Spleen (tissue), 11 donors: Measurements from ENCODE around the gene PDXDC1. TPM values are rescaled to one million over a fixed set of nuclear protein-coding genes. Genes with fewer than 3 reads are reported as not detected.
"Not testable (repeated sequence)": the region's sequence is repeated elsewhere in the genome, so short reads cannot be mapped to it uniquely, and the experiment has no call there.

Experiments used
- DNase-seq: peaks from one replicate; pipeline ENCODE4 v3.0.0-alpha.2; 2020
- H3K27ac ChIP-seq, 8 donors: fragments of 200-600 bp; sonication (generic) in 7 of 8; 1 replicate in 4 of 8; 2 replicates in 4 of 8; pipeline versions ENCODE4 v1.5.0 to v1.8.0; 2016 to 2021; ENCODE audit warnings: inconsistent platforms in 4 of 8, mild to moderate bottlenecking in 4 of 8, moderate library complexity in 1 of 8
- H3K27me3 ChIP-seq, 7 donors: fragments of 200-600 bp; sonication (generic) in 6 of 7; replicated peaks in 1 of 7; 1 replicate in 4 of 7; 2 replicates in 3 of 7; pipeline versions ENCODE4 v1.5.0 to v1.8.0; 2016 to 2021; ENCODE audit warnings: inconsistent platforms in 3 of 7, mild to moderate bottlenecking in 1 of 7
- H3K36me3 ChIP-seq, 6 donors: fragments of 200-600 bp; sonication (generic) in 5 of 6; 1 replicate in 4 of 6; 2 replicates in 2 of 6; pipeline versions ENCODE4 v1.5.0 to v1.8.0; 2016 to 2021; ENCODE audit warnings: inconsistent platforms in 2 of 6
- H3K4me1 ChIP-seq, 6 donors: fragments of 200-600 bp; sonication (generic) in 5 of 6; 1 replicate in 3 of 6; 2 replicates in 3 of 6; pipeline versions ENCODE4 v1.5.0 to v1.8.0; 2016 to 2021; ENCODE audit warnings: inconsistent platforms in 3 of 6
- H3K4me3 ChIP-seq, 8 donors: fragments of 200-600 bp; sonication (generic) in 7 of 8; 1 replicate in 4 of 8; 2 replicates in 4 of 8; pipeline versions ENCODE4 v1.5.0 to v1.8.0; 2016 to 2021; ENCODE audit warnings: inconsistent platforms in 4 of 8, mild to moderate bottlenecking in 4 of 8, moderate library complexity in 2 of 8
- H3K9me3 ChIP-seq, 8 donors: fragments of 200-600 bp; sonication (generic) in 7 of 8; 1 replicate in 4 of 8; 2 replicates in 4 of 8; pipeline versions ENCODE4 v1.5.0 to v1.8.0; 2016 to 2021; ENCODE audit warnings: inconsistent platforms in 4 of 8
- CTCF ChIP-seq, 11 experiments: fragments of 200-600 bp in 7 of 11; fragments of 450-650 bp in 4 of 11; sonication (generic) in 4 of 11; IDR thresholded peaks in 8 of 11; conservative IDR thresholded peaks in 3 of 11; 1 replicate in 7 of 11; 2 replicates in 4 of 11; pipeline versions ENCODE4 v1.4.0 to v1.8.0; 2016 to 2021; ENCODE audit warnings: antibody characterized with exemption in 11 of 11, inconsistent platforms in 4 of 11, mild to moderate bottlenecking in 1 of 11
- POLR2AphosphoS5 ChIP-seq, 3 donors: sonication (generic); formaldehyde crosslinking; IDR thresholded peaks; one replicate each; pipeline ENCODE4 v1.5.1; 2017; ENCODE audit warnings: antibody characterized with exemption in 3 of 3
- WGBS, 5 donors: extraction: QIAGEN DNeasy Blood & Tissue Kit in 3 of 5; methylation state at CpG; one replicate each; pipeline versions ENCODE4 v1.1.5 to v1.1.7; 2013 to 2018; 5-methylcytosine and 5-hydroxymethylcytosine counted together
- intact Hi-C: fragments of 100-400 bp; cut with DNase I; formaldehyde crosslinking; loops from one replicate; pipeline ENCODE4 v1.15.0; 2023; ENCODE audit warnings: low total_unique reads
- polyA plus RNA-seq, 3 donors: library from polyadenylated mRNA; stranded (reverse); fragments of 200-250 nt; gene quantifications; one replicate each; pipeline ENCODE4 v1.2.1, GENCODE V29; 2013
- total RNA-seq, 7 donors: library from RNA; depleted of rRNA in 3 of 7; stranded (reverse); fragments of >200 nt in 3 of 7; fragmentation: NEBNext Ultra II Directional in 4 of 7; extraction: Animal tissue kit (Norgen Biotek cat#: 25700) in 4 of 7; gene quantifications; one replicate each; pipeline versions ENCODE4 v1.1.0 to v1.2.1, GENCODE V29; 2016 to 2021
- donor health status: healthy with polysubstance abuse.
- donor health status: DM: no; HTN: no; CAD: no; lungs with moderate emphysema.
- donor health status: DM: no; HTN: no; CAD: no.
- donor health status: Bipolar disorder and iron deficiency.
- donor health status: healthy.
- donor health status: DM: no; HTN: no; CAD: no.
- donor health status: DM: yes; HTN: yes; CAD: no.

Gene PDXDC1
- total and polyA plus RNA-seq, 10 donors, result 17.7 to 80.7 (median 62.8) TPM

GRCh38 chr16:15012941-15013340 is 38.1 kb downstream of the PDXDC1 start:
- H3K27me3 ChIP-seq, intact Hi-C loops, H3K9me3 ChIP-seq, H3K27ac ChIP-seq, H3K4me3 ChIP-seq: not testable (repeated sequence)
- peaks cover 3 to 80% (median 30%) of the 10 kb centered on the region in 6 donors for H3K36me3 ChIP-seq
- peak; percentile 62 for DNase-seq
- WGBS, 5 donors, result 89 to 97% (median 96%) methylated on average over 10 of the region's 10 CpGs
- H3K4me1 ChIP-seq, result peaks cover 25 to 50% (median 34%) of the 10 kb centered on the region in 6 donors

- intact Hi-C loops, result not testable (repeated sequence)
- WGBS, 5 donors, result 95 to 99% (median 98%) methylated on average over 3 of the region's 3 CpGs
These were observed 40.8 kb downstream of the PDXDC1 start for GRCh38 chr16:15015671-15016070.

GRCh38 chr16:15016354-15016753 is 41.5 kb downstream of the PDXDC1 start:
- peak overlapping the region in 6 of 8 donors; percentile 6 to 60 (median 42) for H3K27ac ChIP-seq
- H3K4me1 ChIP-seq, result peaks cover 25 to 50% (median 34%) of the 10 kb centered on the region in 6 donors
- H3K27me3 ChIP-seq, H3K4me3 ChIP-seq, intact Hi-C loops, H3K9me3 ChIP-seq: not testable (repeated sequence)
- H3K36me3 ChIP-seq, result peaks cover 3 to 83% (median 30%) of the 10 kb centered on the region in 6 donors
- WGBS, 5 donors, result 65 to 76% (median 66%) methylated on average over 4 of the region's 4 CpGs
- DNase-seq, result peak; percentile 44

More at GRCh38 chr16:15015671-15016070, 40.8 kb downstream of the PDXDC1 start:
- H3K4me3 ChIP-seq, DNase-seq, H3K9me3 ChIP-seq, H3K27me3 ChIP-seq: not testable (repeated sequence)
- peaks cover 3 to 83% (median 31%) of the 10 kb centered on the region in 6 donors for H3K36me3 ChIP-seq
- peak overlapping the region in 3 of 8 donors; percentile 6 to 60 (median 53) for H3K27ac ChIP-seq
- peaks cover 25 to 48% (median 34%) of the 10 kb centered on the region in 6 donors for H3K4me1 ChIP-seq

- WGBS, 5 donors, result 44 to 76% (median 60%) methylated on average over 4 of the region's 4 CpGs
- H3K4me1 ChIP-seq, result peaks cover 27 to 57% (median 37%) of the 10 kb centered on the region in 6 donors
- peaks cover 3 to 83% (median 30%) of the 10 kb centered on the region in 6 donors for H3K36me3 ChIP-seq
- peak in 1 of 3 donors; percentile 60 for TF ChIP-seq POLR2AphosphoS5 (IDR thresholded peaks at IDR 0.05)
- H3K9me3 ChIP-seq, DNase-seq, H3K4me3 ChIP-seq, H3K27me3 ChIP-seq, intact Hi-C loops: not testable (repeated sequence)
- H3K27ac ChIP-seq, result peak overlapping the region in 6 of 8 donors; percentile 6 to 60 (median 42)
These were observed 42.2 kb downstream of the PDXDC1 start for GRCh38 chr16:15016951-15017580.

GRCh38 chr16:15021429-15021828 is 46.6 kb downstream of the PDXDC1 start:
- Histone ChIP-seq H3K27ac (peak overlapping the region in 2 of 8 donors; percentile 9 to 43), H3K36me3 (peaks cover under 1 to 99% (median 47%) of the 10 kb centered on the region in 6 donors), H3K4me1 (peaks cover 5 to 57% (median 25%) of the 10 kb centered on the region in 6 donors)
- WGBS, 5 donors, result 88 to 94% (median 91%) methylated on average over 7 of the region's 7 CpGs
- DNase-seq, intact Hi-C loops, H3K9me3 ChIP-seq, H3K27me3 ChIP-seq, H3K4me3 ChIP-seq: not testable (repeated sequence)

- H3K27me3 ChIP-seq, intact Hi-C loops, H3K9me3 ChIP-seq, H3K4me3 ChIP-seq: not testable (repeated sequence)
- TF ChIP-seq CTCF (IDR thresholded peaks at IDR 0.05 in 8 of 11, conservative IDR thresholded peaks at IDR 0.05 in 3 of 11), result peak; percentile 25 to 75 (median 49)
- peak; percentile 82 for DNase-seq
- Histone ChIP-seq H3K27ac (peak overlapping the region in 2 of 8 donors; percentile 9 to 43), H3K36me3 (peaks cover 0 to 99% (median 42%) of the 10 kb centered on the region in 6 donors), H3K4me1 (peaks cover 0 to 50% (median 18%) of the 10 kb centered on the region in 6 donors)
- WGBS, 5 donors, result 28 to 33% (median 30%) methylated on average over 4 of the region's 4 CpGs
These were observed 47.4 kb downstream of the PDXDC1 start for GRCh38 chr16:15022194-15022593.

GRCh38 chr16:15023381-15024077 is 48.7 kb downstream of the PDXDC1 start:
- Histone ChIP-seq H3K36me3 (peaks cover 0 to 99% (median 44%) of the 10 kb centered on the region in 6 donors), H3K27ac (peak overlapping the region in 3 of 8 donors; percentile 1 to 58 (median 29)), H3K4me1 (peaks cover 0 to 46% (median 16%) of the 10 kb centered on the region in 6 donors)
- H3K4me3 ChIP-seq, intact Hi-C loops, H3K27me3 ChIP-seq, H3K9me3 ChIP-seq: not testable (repeated sequence)
- DNase-seq, result peak; percentile 36
- 87 to 93% (median 91%) methylated on average over 13 of the region's 13 CpGs for WGBS, 5 donors

- DNase-seq, H3K9me3 ChIP-seq, H3K27me3 ChIP-seq, intact Hi-C loops, H3K4me3 ChIP-seq: not testable (repeated sequence)
- WGBS, 5 donors, result 83 to 96% (median 88%) methylated on average over 1 of the region's 1 CpG
- peaks cover 0 to 99% (median 45%) of the 10 kb centered on the region in 6 donors for H3K36me3 ChIP-seq
- H3K4me1 ChIP-seq, result peaks cover 0 to 46% (median 16%) of the 10 kb centered on the region in 6 donors
- peak overlapping the region in 5 of 8 donors; percentile 25 to 62 (median 52) for H3K27ac ChIP-seq
These were observed 50.0 kb downstream of the PDXDC1 start for GRCh38 chr16:15024858-15025199.

GRCh38 chr16:15025234-15025951 is 50.6 kb downstream of the PDXDC1 start:
- Histone ChIP-seq H3K4me1 (peaks cover 0 to 46% (median 16%) of the 10 kb centered on the region in 6 donors), H3K36me3 (peaks cover 0 to 99% (median 44%) of the 10 kb centered on the region in 6 donors), H3K27ac (peak overlapping the region in 7 of 8 donors; percentile 28 to 62 (median 52))
- H3K4me3 ChIP-seq, H3K27me3 ChIP-seq, DNase-seq, intact Hi-C loops, H3K9me3 ChIP-seq: not testable (repeated sequence)
- 73 to 86% (median 82%) methylated on average over 14 of the region's 14 CpGs for WGBS, 5 donors
